CD4-positive, alpha-beta T cell treated with Interleukin-15 for 4 hours (primary cell): ENCODE data around the gene F10.
"Not testable (repeated sequence)": the region's sequence is repeated elsewhere in the genome, so short reads cannot be mapped to it uniquely, and the experiment has no call there.

Source experiments
- DNase-seq: peaks from one replicate; pipeline ENCODE4 v3.0.0-alpha.2; 2020; ENCODE audit warnings: low spot score

Gene F10

GRCh38 chr13:113153810-113154748 is 31.5 kb downstream of the F10 start:
- peak; percentile 54 for DNase-seq

GRCh38 chr13:113155201-113155600 is 32.6 kb downstream of the F10 start:
- DNase-seq: no peak

- DNase-seq: no peak
Observed at GRCh38 chr13:113155982-113156655, 33.5 kb downstream of the F10 start.

GRCh38 chr13:113157206-113157928 is 34.8 kb downstream of the F10 start:
- no peak for DNase-seq

GRCh38 chr13:113157929-113158747 is 35.5 kb downstream of the F10 start, which contains the start of gene PROZ:
Gene PROZ (plus strand): TSS chr13:113158648. CDS start chr13:113158661, 13 bp downstream.
- DNase-seq: no peak

- no peak for DNase-seq
Observed at GRCh38 chr13:113158946-113159345, 36.3 kb downstream of the F10 start.

GRCh38 chr13:113159701-113160100 is 37.1 kb downstream of the F10 start:
- DNase-seq: no peak

- DNase-seq: no peak
Observed at GRCh38 chr13:113160983-113161382, 38.4 kb downstream of the F10 start.

- no peak for DNase-seq
Observed at GRCh38 chr13:113161433-113161832, 38.8 kb downstream of the F10 start.

- not testable (repeated sequence) for DNase-seq
Observed at GRCh38 chr13:113161975-113162374, 39.4 kb downstream of the F10 start.

- DNase-seq: no peak
Observed at GRCh38 chr13:113162783-113163685, 40.4 kb downstream of the F10 start.

GRCh38 chr13:113164492-113164891 is 41.9 kb downstream of the F10 start:
- no peak for DNase-seq

GRCh38 chr13:113166266-113166665 is 43.7 kb downstream of the F10 start:
- no peak for DNase-seq

- DNase-seq: no peak
Observed at GRCh38 chr13:113166681-113167080, 44.1 kb downstream of the F10 start.

GRCh38 chr13:113167155-113167554 is 44.6 kb downstream of the F10 start:
- DNase-seq: no peak

GRCh38 chr13:113167575-113167974 is 45.0 kb downstream of the F10 start:
- DNase-seq: no peak

- DNase-seq: no peak
Observed at GRCh38 chr13:113168211-113168610, 45.6 kb downstream of the F10 start.

- no peak for DNase-seq
Observed at GRCh38 chr13:113169277-113170272, 47.0 kb downstream of the F10 start.

- DNase-seq: no peak
Observed at GRCh38 chr13:113170511-113170910, 47.9 kb downstream of the F10 start.
